Measurements from ENCODE around the gene P3H2. TPM values are rescaled to one million over a fixed set of nuclear protein-coding genes. Genes with fewer than 3 reads are reported as not detected.
A peak's percentile ranks its signal among the peaks of the same experiment; 100 is the strongest.

The P3H2 gene
- total and polyA plus RNA-seq, 2 of the 4 experiments (the other 2 are of a cell fraction): 54.7 to 64.3 TPM

DNA sequence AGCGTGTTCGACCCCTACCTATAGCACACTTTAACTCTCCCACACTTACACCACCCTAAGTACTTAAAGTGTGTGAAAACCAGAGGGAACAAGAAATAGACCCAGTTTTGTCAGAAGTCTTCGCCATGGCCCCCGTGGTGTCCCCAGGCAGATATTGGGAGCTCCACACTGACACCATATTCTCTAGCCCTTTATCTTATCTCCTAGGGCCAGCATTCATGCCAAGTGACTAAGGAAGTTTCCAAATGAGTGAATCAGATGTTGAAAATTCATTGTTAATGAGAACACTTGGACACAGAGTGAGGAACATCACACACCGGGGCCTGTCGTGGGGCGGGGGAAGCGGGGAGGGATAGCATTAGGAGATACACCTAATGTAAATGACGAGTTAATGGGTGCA lies 31.8 kb downstream of the P3H2 start:
- Histone ChIP-seq H4K20me1 (ENCODE audit: insufficient read depth, low read length) (no peaks in the 10 kb centered on the region), H2AFZ (replicated peaks; ENCODE audit: low read length, poor library complexity) (no peak overlapping the region), H3K36me3 (ENCODE audit: control insufficient read depth, insufficient read depth, low read length) (no peaks in the 10 kb centered on the region; the same call in 1 of the 2 replicates), H3K23ac (ENCODE audit: low read depth, low read length) (no peak overlapping the region), H3K79me1 (ENCODE audit: low read depth in 1 of 2, low read length in 2 of 2) (peaks cover 20 to 44% of the 10 kb centered on the region in 2 experiments), H2BK120ac (ENCODE audit: low read depth, low read length) (no peak overlapping the region), H3K27me3 (ENCODE audit: control insufficient read depth, insufficient read depth, low read length) (no peaks in the 10 kb centered on the region), H4K8ac (ENCODE audit: low read depth in 2 of 2, low read length in 2 of 2) (no peak overlapping the region), H3K9me1 (ENCODE audit: insufficient read depth, low read length) (peaks cover 12% of the 10 kb centered on the region; the same call in 1 of the 2 replicates), H3K4me3 (ENCODE audit: insufficient read depth, low read depth, low read length) (no peak overlapping the region), H3K4me1 (ENCODE audit: control insufficient read depth, insufficient read depth, low read length) (peaks cover 9% of the 10 kb centered on the region), H3K14ac (replicated peaks; ENCODE audit: low read depth, low read length) (0 out of 2 replicates have a peak overlapping the region, but pooled peaks have one; percentile 4), H3K27ac (ENCODE audit: insufficient read depth, low read length) (no peak overlapping the region), H2AK9ac (replicated peaks; ENCODE audit: low read depth, low read length, poor library complexity) (no peak overlapping the region), H2AK5ac (ENCODE audit: low read depth, low read length) (peak overlapping the region; percentile 39; the same call in 1 of the 2 replicates), H3K4ac (ENCODE audit: low read depth, low read length) (no peak overlapping the region), H2BK20ac (ENCODE audit: low read depth, low read length) (no peak overlapping the region), H3K4me2 (ENCODE audit: low read depth, low read length) (no peak overlapping the region), H2BK15ac (ENCODE audit: low read depth, low read length) (no peak overlapping the region), H3K9ac (ENCODE audit: low read depth, low read length) (no peak overlapping the region), H3K56ac (ENCODE audit: extremely low read depth, insufficient read depth, low read length) (no peak overlapping the region), H3K9me3 (ENCODE audit: control insufficient read depth, insufficient read depth, low read length) (no peaks in the 10 kb centered on the region), H4K5ac (ENCODE audit: low read depth, low read length) (no peak overlapping the region), H2BK5ac (ENCODE audit: low read depth, low read length, poor library complexity, severe bottlenecking) (no peak overlapping the region), H4K91ac (ENCODE audit: insufficient read depth, low read depth, low read length) (peak overlapping the region; percentile 10; the same call in 1 of the 2 replicates), H3K18ac (ENCODE audit: low read depth, low read length) (no peak overlapping the region; the same call in 1 of the 2 replicates)
- peak; percentile 23 for DNase-seq
- no peak for TF ChIP-seq RFX5 (IDR thresholded peaks at IDR 0.05; ENCODE audit: low read depth, low read length)
- TF ChIP-seq SMC3 (IDR thresholded peaks at IDR 0.05; ENCODE audit: low read depth, low read length): no peak
- no peak for TF ChIP-seq USF2 (IDR thresholded peaks at IDR 0.05; ENCODE audit: low read depth, low read length)
- no peak for TF ChIP-seq MAZ (IDR thresholded peaks at IDR 0.05; ENCODE audit: borderline replicate concordance, low read depth, low read length)
- TF ChIP-seq BHLHE40 (IDR thresholded peaks at IDR 0.05; ENCODE audit: low read depth, low read length): no peak
- no peak for TF ChIP-seq MXI1 (IDR thresholded peaks at IDR 0.05; ENCODE audit: borderline replicate concordance, low read depth, low read length)
- no peak for TF ChIP-seq FOS (IDR thresholded peaks at IDR 0.05; ENCODE audit: low read depth, low read length)
- TF ChIP-seq RAD21 (IDR thresholded peaks at IDR 0.05; ENCODE audit: low read length): no peak
- CTCF ChIA-PET: no interaction called here
- dilution Hi-C loops (cut with HindIII; ENCODE audit: low sequenced_read_pairs, unreplicated experiment): no loop called here
- no TSS peak for BruUV-seq (replicated peaks)
- intact Hi-C loops (cut with micrococcal nuclease): no loop called here
- in situ Hi-C loops (cut with MboI; ENCODE audit: low sequenced_read_pairs): no loop called here
- WGBS, 2 experiments (ENCODE audit: extremely low coverage in 2 of 2, insufficient read length in 1 of 2): no CpG with 5 or more reads among the region's 9 CpGs
- no peak for ATAC-seq (ENCODE audit: low read depth)
- POLR2A ChIA-PET (ENCODE audit: unreplicated experiment): no interaction called here

Measured in IMR-90 (cell line).